NCI-H1436 (cell line): ENCODE data around the gene IQSEC1.
A peak's percentile ranks its signal among the peaks of the same experiment; 100 is the strongest.

ENCODE experiments used
- DNase-seq: peaks from one replicate; lab custom pipeline; 2025; lab: John Stamatoyannopoulos, UW

IQSEC1 gene

GRCh38 chr3:13085846-13086179, 12.6 kb upstream of the IQSEC1 start:
- DNase-seq, result no peak

- DNase-seq, result no peak
Observed at GRCh38 chr3:13085081-13085845, 12.0 kb upstream of the IQSEC1 start.

DNA sequence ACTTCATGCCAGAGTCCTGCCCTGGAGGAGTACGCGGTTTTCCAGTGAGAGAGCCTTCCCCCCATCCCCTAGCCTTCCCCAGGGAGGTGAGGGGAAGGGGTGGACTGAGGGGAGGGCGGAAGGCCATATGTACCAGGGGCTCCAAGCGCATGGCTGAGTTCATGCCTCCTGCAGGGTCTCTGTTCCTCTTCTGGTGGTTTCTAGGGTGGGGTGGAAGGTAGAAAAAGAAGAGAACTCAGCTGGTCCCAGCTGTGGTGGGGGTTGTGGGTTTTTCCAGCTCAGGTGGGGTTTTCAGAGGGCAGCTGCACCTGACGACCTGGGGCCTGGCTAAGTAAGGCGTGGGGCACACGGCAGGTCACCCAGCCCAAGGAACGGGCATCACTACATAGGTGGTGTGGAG, 10.7 kb upstream of the IQSEC1 start:
- no peak for DNase-seq

- no peak for DNase-seq
Observed at GRCh38 chr3:13083254-13083653, 10.0 kb upstream of the IQSEC1 start.

GRCh38 chr3:13082677-13083076, 9.4 kb upstream of the IQSEC1 start:
- DNase-seq, result no peak

- no peak for DNase-seq
Observed at GRCh38 chr3:13081603-13082360, 8.6 kb upstream of the IQSEC1 start.

DNA sequence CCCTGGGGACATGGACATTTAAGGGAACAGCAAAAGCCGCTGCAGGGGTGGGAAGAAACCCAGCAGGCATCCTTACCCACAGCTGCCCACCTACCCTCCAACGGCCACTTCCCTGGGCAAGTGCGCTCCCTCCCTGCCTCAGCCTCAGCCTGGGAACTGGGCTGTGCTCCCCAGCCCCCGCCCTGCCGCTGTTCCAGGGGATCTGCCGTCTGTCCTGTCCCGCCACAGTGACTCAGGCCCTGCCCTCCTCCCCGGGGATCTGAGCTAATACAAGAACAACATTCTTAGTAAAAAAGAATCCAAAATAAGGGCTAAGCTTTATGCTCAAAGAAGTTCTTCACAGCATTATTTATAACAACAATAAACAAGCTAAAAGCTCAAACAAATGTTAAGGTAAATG, 7.4 kb upstream of the IQSEC1 start:
- DNase-seq, result no peak

DNA sequence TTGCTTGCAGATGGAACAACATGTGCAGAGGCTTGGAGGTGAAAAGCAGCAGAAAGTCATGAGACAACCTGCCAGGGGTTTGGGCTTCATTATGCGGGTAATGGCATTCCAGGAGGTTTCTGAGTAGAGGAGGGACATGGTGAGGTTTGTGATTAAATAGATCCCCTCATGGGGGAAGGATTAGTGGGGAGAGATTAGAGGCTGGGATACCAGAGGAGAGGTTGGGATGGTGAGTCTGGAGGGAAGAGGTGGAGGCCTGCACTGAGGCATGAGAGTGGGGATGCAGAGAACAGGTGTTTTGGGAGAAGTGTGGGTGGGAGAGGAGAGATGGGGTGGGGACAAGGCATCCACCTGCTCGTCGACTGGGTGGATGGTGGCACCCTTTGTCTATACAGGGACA, 6.8 kb upstream of the IQSEC1 start:
- DNase-seq, result no peak

DNA sequence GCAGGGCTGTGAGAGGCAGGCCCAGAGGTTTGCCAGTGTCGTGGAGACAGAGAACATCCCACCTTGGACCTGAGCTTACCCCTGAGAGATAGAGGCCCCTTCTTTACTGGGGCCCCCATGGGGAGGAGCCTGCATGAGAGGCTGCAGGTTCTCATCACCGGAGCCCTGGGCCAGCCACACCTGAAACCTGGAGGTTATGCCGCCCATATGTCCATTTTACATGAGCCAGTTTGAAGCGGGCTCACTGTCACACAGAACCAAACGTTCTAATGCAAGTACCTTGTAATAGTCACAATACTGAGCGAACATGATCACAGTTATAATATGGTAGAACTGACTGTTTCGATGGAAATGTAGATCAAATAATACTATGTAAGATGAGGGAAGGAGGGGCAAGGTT, 6.3 kb upstream of the IQSEC1 start:
- no peak for DNase-seq

GRCh38 chr3:13079051-13079450, 5.8 kb upstream of the IQSEC1 start:
- no peak for DNase-seq

GRCh38 chr3:13078163-13078905, 5.1 kb upstream of the IQSEC1 start:
- peak; percentile 11 for DNase-seq

GRCh38 chr3:13077431-13078162, 4.4 kb upstream of the IQSEC1 start:
- peak; percentile 51 for DNase-seq

GRCh38 chr3:13075986-13076654, 2.9 kb upstream of the IQSEC1 start:
- DNase-seq, result no peak

- no peak for DNase-seq
Observed at GRCh38 chr3:13075318-13075717, 2.1 kb upstream of the IQSEC1 start.

- DNase-seq, result no peak
Observed at GRCh38 chr3:13074006-13074375, 762 bp upstream of the IQSEC1 start.

DNA sequence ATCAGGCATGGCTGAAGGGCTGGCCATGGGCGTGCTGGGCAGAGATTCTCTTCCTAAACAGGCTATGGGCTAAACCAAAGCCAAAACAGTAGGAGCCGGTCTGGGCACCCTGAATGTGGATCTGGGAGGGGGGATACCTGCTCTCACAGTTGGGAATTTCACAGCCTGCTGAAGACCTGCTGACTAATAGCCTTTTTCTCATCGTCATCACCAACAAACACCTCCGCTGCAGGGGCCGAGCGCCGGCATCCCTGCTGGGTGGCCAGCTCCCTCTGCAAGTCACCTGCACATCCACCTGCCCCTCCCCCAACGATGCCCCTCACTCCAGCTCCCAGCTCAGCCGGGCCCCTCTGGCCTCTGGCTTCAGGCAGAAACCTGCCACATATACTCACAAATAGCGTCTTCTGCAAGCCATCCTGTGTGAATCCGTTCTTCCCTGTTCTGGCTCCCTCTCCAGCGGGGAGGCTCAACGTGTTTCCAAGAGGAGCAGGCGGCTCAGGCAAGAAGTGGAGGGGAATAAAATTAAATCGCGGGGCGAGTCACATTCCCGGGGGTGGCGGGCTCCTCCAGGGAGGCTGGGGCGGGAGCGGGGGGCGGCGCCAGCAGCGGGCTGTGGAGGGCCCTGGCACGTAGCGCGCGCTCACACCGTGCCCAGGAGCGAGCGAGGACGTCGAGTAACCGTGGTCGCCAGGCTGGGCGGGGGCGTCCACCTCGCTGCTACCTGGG, 466 bp downstream of the IQSEC1 start:
- no peak for DNase-seq

DNA sequence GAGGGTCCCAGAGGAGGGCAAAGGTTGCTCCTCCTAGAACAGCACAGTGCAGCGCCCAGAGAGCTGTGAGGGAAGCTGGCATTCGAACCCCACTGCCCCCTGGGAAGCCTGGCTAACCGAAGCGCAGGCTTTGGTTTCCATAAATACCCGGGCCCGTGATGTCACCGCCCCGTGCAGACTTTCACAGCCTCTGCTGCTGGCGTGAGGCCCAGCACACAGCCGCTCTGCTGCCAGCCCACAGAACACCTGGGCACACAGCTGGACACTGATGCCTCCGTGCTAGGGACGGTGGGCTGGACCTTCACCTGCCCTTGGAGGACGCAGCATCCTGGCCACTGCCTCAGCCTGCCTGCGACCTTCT, 1.0 kb downstream of the IQSEC1 start:
- DNase-seq, result no peak

GRCh38 chr3:13071695-13072094, 1.5 kb downstream of the IQSEC1 start:
- DNase-seq, result no peak

DNA sequence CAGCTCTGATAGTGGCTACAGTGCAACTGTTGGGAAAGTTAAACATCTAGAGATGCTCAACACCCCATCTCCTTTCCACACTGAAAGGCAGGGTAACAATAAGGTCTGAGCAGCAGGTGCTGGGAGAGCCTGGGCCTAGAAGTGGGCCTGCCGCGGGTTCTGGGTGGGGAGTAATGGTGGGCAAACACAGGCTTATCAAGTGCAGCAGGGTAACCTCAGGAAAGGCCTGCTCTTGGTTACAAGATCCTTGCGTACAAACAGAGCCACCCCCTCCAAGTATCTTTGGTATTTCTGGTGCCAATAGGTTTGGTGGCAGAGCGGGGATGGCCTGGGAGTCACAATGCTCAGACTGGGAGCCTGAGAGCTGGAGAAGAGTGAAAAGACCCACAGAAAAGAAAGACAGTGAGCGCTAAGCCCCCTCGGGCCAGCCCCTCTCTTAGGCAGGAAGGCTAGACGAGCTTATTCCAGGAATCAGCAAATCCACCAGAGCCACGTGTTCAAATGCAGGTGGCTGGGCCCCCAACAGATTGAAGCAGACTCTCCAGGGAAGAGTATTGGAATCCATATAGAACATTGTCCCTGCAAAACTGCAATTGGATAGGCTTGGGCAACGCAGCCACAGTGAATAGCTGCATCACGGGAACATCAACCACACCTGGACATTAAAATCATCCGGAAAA, 2.7 kb downstream of the IQSEC1 start:
- no peak for DNase-seq

DNA sequence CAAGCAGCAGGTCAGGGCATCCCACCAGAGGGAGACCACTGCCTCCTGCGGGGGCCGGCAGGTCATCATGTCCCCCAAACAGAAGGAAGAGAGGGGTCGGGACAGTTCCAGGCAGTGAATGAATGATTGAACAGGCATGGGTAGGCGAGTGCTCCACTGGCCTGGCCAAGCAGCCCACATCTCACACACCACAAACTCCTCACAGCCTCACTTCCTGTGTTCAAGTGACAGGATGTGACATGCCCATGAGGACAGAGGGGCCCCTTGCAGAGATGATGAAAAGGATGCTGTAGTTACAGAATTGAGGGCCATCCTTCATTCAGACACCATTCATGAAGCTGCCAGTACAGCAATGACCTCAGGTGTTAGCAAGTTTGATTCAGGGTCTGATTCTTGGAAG, 3.7 kb downstream of the IQSEC1 start:
- no peak for DNase-seq
